ENCODE data around the gene ENOX1.
"Not testable (repeated sequence)": the region's sequence is repeated elsewhere in the genome, so short reads cannot be mapped to it uniquely, and the experiment has no call there.

The ENOX1 gene

GRCh38 chr13:43464578-43465264, 322.1 kb downstream of the ENOX1 start:
- intact Hi-C loops (cut with DNase I) = no loop called here
- no peak for DNase-seq

DNA sequence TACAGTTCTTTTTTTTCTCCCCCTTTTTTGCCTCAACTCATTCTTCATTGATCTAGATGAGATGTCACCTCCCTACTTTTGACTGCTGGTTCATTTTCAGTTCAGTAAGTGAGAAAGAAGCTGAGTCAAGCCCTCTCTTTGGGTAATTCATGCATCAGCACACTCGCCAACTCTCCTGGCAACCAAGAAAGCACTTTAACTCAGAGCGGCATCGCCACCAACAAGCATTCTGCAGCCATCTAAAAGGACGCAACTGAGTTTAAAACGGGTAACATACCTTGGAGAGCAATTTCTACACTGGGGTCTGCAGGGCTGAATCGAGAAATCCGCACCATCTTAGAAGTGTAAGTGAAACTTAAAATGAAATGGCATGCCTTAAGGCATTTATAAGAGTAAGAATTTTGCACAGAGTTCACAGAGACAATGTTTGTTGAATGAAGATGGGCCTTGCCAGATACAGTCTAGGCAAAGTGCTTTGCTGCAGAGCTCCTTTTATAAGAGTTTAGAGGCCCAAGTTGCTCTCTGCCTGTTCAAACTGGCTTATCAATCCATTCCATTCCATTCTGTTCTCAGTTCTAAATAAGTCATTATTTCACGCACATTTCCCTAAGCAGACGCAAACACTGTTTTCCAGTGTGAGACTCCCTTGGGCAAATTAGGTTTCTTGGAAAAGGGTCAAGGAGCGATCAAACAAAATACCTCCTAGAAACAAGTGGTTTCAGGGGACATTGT, 338.0 kb downstream of the ENOX1 start:
- intact Hi-C loops (cut with DNase I) = no loop called here
- peak in 4 of 10 donors; percentile 12 to 79 (median 20) for DNase-seq

DNA sequence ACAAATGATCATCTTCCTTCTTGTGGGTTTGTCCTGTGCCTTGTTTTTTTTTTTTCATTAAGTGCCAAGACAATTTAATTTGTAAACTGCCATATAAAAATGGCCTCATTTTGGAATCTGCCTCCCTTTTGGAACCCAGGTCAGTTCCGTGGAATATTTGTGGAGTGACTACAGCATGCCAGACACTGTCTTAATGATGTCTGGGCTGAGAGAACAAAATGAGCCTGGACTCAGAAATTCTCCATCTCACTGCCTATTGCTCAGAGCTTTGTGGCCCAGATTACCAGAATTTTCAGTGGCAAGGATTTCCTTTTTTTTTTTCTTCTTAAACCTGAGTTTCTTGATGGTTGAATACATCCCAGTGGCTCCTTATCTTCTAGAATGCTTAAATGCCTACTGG, 340.6 kb downstream of the ENOX1 start:
- intact Hi-C loops (cut with DNase I) = no loop called here
- DNase-seq = no peak

DNA sequence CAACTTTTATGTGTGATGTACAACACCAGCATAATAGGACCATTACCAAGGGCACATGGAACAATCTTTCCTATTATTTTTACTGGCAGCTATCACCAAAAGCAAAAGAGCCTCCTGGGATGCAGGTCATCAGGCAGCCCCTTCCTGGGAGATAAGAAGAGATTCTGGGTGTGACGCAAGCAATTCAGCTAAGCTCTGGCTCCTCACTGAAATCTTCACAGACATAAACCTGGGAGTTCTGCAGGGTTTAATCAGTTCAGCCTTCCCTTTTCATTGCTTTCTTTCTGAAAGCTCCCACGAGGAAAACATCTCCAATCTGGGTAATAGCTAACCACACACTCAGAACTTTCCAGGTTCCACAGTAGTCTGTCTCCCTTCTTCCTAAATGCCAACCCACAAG, 341.1 kb downstream of the ENOX1 start:
- no peak for DNase-seq
- intact Hi-C loops (cut with DNase I) = no loop called here

DNA sequence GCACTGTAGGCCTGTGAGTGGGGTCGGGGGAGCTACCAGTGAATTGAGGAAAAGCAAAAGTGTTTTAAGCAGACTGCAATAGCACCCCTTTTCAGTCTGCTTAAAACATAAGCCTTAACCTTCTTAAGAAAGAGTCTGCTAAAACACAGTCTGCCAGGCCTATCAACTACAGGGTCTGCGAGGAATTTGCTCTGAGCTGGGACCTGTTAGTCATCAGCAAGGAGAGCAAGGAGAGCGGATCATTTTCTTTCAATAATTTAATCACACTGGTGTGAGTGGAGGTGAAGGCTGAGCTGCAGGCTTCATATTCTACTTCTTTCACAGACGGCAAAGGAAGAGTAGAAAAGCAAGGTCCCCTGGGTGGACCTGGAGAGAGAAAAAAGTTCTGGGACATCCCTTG, 342.7 kb downstream of the ENOX1 start:
- intact Hi-C loops (cut with DNase I) = no loop called here

GRCh38 chr13:43441899-43442499, 344.8 kb downstream of the ENOX1 start:
- DNase-seq = no peak
- intact Hi-C loops (cut with DNase I) = no loop called here

More for the DNA sequence above, 342.7 kb downstream of the ENOX1 start:
- DNase-seq = no peak

DNA sequence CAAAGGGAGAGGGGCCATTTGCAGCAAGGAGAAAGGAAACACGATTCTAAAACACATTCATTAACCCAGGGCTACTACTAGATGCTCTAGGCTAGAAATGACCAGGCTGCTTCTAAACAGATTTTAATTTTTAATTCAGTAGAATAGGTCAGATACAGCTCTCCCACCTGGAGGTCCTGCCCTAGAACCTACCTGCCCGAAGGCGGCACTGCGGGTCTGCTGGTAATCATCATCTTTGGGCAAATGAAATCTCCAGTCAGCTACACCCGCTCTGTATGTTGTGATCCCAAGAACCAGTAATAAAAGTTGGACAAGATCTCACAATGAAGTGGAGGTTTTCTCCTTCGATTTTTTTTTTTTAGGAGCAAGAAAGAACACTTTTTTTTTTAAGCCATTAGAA, 345.3 kb downstream of the ENOX1 start:
- DNase-seq = no peak
- intact Hi-C loops (cut with DNase I) = no loop called here

DNA sequence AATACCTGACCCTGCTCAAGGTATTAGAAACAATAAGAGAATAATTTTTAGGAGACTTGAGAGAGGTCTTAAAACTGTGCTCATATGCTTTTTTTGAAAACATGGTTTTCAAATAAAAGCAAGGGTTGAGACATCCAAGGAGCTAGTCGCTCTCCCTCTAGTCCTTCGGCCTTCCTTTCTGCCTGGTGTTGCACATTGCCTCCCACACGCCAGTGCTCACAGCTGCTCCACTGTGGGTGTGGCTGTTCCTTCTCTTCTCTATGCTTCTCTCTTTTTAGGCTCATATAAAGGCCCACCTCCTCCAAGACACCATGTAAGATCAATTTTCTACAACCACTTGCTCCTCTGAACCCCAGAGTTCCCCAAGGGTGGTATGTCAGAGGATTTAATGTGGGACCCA, 352.6 kb downstream of the ENOX1 start:
- intact Hi-C loops (cut with DNase I) = no loop called here
- DNase-seq = peak in 2 of 10 donors; percentile 27 to 88

GRCh38 chr13:43433691-43434141, 353.1 kb downstream of the ENOX1 start:
- no peak for DNase-seq
- intact Hi-C loops (cut with DNase I) = no loop called here

DNA sequence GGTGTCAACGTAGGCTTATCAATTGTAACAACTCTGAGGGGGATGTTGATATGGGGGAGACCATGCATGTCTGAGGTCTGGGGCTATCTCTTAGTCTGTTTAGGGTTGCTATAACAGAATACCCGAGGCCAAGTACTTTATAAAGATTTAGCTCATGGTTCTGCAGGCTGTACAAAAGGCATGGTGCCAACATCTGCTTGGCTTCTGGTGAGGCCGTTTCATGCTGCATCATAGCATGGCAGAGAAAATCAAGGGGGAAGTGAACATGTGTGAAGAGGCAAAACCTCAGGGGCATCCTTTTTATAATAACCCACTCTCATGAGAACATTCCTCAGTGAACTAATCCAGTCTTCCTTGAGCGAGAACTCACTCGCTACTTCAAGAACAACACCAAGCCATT, 353.8 kb downstream of the ENOX1 start:
- intact Hi-C loops (cut with DNase I) = no loop called here
- DNase-seq = no peak

GRCh38 chr13:43431841-43432240, 354.9 kb downstream of the ENOX1 start:
- intact Hi-C loops (cut with DNase I) = no loop called here
- no peak for DNase-seq

DNA sequence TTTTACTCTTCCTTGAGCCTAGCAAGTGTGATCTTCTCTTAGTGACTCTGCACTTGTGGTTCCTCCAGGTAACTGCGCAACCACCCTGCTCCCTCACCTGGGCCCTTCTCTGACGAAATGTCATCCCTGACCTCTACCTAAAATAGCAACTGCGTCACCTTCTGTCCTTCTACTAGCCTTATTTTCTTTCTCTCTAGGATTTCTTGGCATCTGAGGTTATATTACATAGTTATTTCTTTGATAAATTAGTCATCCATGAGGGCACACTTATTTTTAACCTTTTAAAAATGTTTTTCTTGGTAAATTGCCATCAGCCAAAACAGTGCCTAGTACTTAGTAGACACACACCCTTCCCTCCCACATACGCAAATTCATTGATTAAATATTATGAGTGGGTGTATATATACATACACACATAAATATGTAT, 355.5 kb downstream of the ENOX1 start:
- no peak for DNase-seq
- intact Hi-C loops (cut with DNase I) = no loop called here

DNA sequence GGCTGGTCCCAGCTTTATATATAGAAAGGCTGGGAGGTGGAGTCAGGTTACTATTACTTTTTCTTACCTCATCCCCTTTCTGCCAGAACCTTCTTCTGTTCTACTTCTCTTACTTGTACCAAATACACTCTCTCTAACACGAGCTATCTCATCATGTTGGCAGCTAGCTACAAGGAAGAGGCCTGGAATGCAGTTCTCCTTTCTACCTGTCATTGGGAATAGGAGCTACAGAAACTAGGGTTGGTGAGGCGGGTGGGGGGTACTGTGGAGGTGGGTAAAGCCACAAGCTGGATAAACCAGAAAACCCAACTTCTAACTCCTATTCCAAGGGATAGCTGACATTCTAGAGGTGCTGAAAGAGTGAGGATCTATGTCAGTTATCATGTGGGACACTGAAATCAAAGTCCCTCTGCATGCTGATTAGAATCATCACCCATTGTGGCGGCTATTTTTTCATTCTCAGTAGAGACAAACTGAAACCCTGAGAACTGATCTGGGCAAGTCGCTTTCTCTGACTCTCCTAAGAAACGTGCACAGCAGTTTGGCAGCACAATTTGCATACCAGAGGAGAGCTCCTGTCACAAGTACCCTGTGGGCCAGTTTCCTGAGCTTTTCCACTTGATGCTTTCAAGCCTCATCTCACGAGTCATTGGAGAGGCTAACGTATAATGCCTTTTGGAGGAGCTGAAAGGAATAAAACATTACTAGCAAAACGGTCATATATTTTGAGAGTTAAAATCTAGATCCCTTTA, 358.1 kb downstream of the ENOX1 start:
- DNase-seq = no peak
- intact Hi-C loops (cut with DNase I) = no loop called here

- intact Hi-C loops (cut with DNase I) = no loop called here
- no peak for DNase-seq
Observed at GRCh38 chr13:43426355-43426754, 360.4 kb downstream of the ENOX1 start.

GRCh38 chr13:43425234-43425633, 361.5 kb downstream of the ENOX1 start:
- DNase-seq = no peak
- intact Hi-C loops (cut with DNase I) = no loop called here

DNA sequence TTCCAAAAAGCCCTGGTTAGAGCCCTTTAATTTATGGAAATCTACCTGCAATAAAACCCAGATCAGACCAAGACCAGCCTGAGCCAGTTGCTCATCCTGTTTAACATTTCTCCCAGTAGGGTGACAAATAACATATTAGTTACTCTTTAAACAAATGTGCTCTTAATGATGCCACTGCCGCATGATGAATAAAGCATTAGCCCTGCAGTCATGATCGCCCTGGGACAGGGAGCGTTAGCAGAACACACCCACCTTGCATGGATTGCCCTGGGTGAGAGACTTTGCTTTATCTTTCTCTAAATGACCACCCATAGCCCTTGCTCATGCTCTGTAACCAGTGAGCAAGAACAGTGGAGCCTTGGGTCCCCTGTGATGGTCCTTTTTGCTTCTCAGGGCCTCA, 362.4 kb downstream of the ENOX1 start:
- DNase-seq = no peak
- intact Hi-C loops (cut with DNase I) = no loop called here

- DNase-seq = no peak
- intact Hi-C loops (cut with DNase I) = no loop called here
Observed at GRCh38 chr13:43422116-43422515, 364.7 kb downstream of the ENOX1 start.

DNA sequence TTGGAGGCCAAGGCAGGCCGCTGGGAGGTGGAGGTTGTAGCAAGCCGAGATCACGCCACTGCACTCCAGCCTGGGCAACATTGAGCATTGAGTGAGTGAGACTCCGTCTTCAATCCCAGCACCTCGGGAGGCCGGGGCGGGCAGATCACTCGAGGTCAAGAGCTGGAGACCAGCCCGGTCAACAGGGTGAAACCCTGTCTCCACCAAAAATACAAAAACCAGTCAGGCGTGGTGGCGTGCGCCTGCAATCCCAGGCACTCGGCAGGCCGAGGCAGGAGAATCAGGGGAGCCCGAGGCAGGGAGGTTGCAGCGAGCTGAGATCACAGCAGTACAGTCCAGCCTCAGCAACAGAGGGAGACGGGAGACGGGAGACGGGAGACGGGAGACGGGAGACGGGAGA, 369.9 kb downstream of the ENOX1 start:
- intact Hi-C loops (cut with DNase I); DNase-seq: not testable (repeated sequence)

- intact Hi-C loops (cut with DNase I) = not testable (repeated sequence)
- peak in 2 of 10 donors; percentile 77 to 80 for DNase-seq
Observed at GRCh38 chr13:43416408-43416807, 370.4 kb downstream of the ENOX1 start.

GRCh38 chr13:43415903-43416391, 370.8 kb downstream of the ENOX1 start:
- intact Hi-C loops (cut with DNase I) = not testable (repeated sequence)
- DNase-seq = peak in 2 of 10 donors; percentile 67 to 82

DNA sequence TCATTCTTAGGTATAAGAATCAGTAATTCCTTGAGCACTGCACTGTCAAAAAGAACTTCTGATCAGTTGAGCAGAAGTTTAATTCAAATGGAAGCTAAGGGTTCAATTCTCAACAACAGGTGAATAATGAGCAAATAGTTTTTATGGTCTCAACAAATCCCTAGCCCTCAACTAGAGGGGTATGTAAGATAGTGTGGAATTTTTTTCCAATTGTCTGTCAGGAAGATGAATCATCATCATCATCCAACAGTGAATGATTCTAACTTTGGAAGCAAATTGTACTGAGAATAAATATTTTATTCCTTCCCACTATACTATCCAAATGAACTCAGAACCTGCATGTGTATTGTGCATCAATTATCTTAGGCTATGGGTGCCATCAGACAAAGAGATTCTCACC, 372.7 kb downstream of the ENOX1 start:
- no peak for DNase-seq
- intact Hi-C loops (cut with DNase I) = no loop called here

All from posterior cingulate gyrus (tissue), 11 donors.